Activated CD4-positive, alpha-beta memory T cell treated with anti-CD3 and anti-CD28 coated beads for 36 hours (primary cell): Measurements from ENCODE around the gene STON2. TPM values are rescaled to one million over a fixed set of nuclear protein-coding genes. Genes with fewer than 3 reads are reported as not detected.
"Not testable (repeated sequence)": the region's sequence is repeated elsewhere in the genome, so short reads cannot be mapped to it uniquely, and the experiment has no call there.

ENCODE experiments used
- CTCF ChIA-PET: fragments of 350-600 bp; sonication (Branson Sonifier 250); formaldehyde crosslinking; loops from one replicate; lab custom pipeline; 2021; ENCODE audit warnings: antibody characterized with exemption, inconsistent platforms; lab: Charles Lee
- POLR2A ChIA-PET: fragments of 350-600 bp; sonication (Branson Sonifier 250); formaldehyde crosslinking; loops from one replicate; lab custom pipeline; 2021; ENCODE audit warnings: antibody characterized with exemption; lab: Charles Lee
- DNase-seq: peaks from one replicate; pipeline ENCODE4 v3.0.0-alpha.2; 2020
- H3K27ac Mint-ChIP-seq: one replicate; pipeline ENCODE4 v1.8.0; 2021; ENCODE audit warnings: mixed read lengths
- H3K27me3 Mint-ChIP-seq: one replicate; pipeline ENCODE4 v1.8.0; 2021; ENCODE audit warnings: mixed read lengths
- H3K36me3 Mint-ChIP-seq: one replicate; pipeline ENCODE4 v1.8.0; 2021; ENCODE audit warnings: mixed read lengths
- H3K4me1 Mint-ChIP-seq: one replicate; pipeline ENCODE4 v1.8.0; 2021; ENCODE audit warnings: low read depth, mixed read lengths
- H3K4me3 Mint-ChIP-seq: one replicate; pipeline ENCODE4 v1.8.0; 2021; ENCODE audit warnings: mild to moderate bottlenecking, mixed read lengths
- H3K9me3 Mint-ChIP-seq: one replicate; pipeline ENCODE4 v1.8.0; 2021; ENCODE audit warnings: mixed read lengths
- intact Hi-C: fragments of 100-400 bp; cut with micrococcal nuclease; formaldehyde crosslinking; loops from one replicate; pipeline ENCODE4 v1.15.1; 2023
- total RNA-seq, 2 experiments: library from RNA; stranded (reverse); gene quantifications; one replicate each; pipeline ENCODE4 v1.2.3, GENCODE V29; 2021

The STON2 gene
- total RNA-seq, 2 experiments from 2014 or later = 0.12 to 0.34 TPM

GRCh38 chr14:81243499-81243898, 156.6 kb downstream of the STON2 start:
- DNase-seq = no peak
- no peak overlapping the region for H3K4me3 Mint-ChIP-seq
- intact Hi-C loops = no loop called here
- H3K4me1 Mint-ChIP-seq = no peaks in the 10 kb centered on the region
- peaks cover 4% of the 10 kb centered on the region for H3K27me3 Mint-ChIP-seq
- no peak overlapping the region for H3K27ac Mint-ChIP-seq
- ChIA-PET CTCF (no interaction called here), POLR2A (no interaction called here)
- peaks cover 6% of the 10 kb centered on the region for H3K36me3 Mint-ChIP-seq
- peaks cover 10% of the 10 kb centered on the region for H3K9me3 Mint-ChIP-seq

- POLR2A ChIA-PET, intact Hi-C loops: not testable (repeated sequence)
Observed at GRCh38 chr14:81236849-81237248, 163.3 kb downstream of the STON2 start.

GRCh38 chr14:81236138-81236537, 164.0 kb downstream of the STON2 start:
- Mint-ChIP-seq H3K36me3 (no peaks in the 10 kb centered on the region), H3K27ac (no peak overlapping the region), H3K4me1 (peaks cover 4% of the 10 kb centered on the region), H3K4me3 (no peak overlapping the region), H3K9me3 (no peaks in the 10 kb centered on the region), H3K27me3 (no peaks in the 10 kb centered on the region)
- intact Hi-C loops = no loop called here
- CTCF ChIA-PET = no interaction called here
- no peak for DNase-seq
- POLR2A ChIA-PET = no interaction called here

More at GRCh38 chr14:81236849-81237248, 163.3 kb downstream of the STON2 start:
- CTCF ChIA-PET, H3K9me3 Mint-ChIP-seq, DNase-seq, H3K4me1 Mint-ChIP-seq, H3K27ac Mint-ChIP-seq, H3K36me3 Mint-ChIP-seq, H3K4me3 Mint-ChIP-seq, H3K27me3 Mint-ChIP-seq: not testable (repeated sequence)

- intact Hi-C loops = no loop called here
- Mint-ChIP-seq H3K27me3 (no peaks in the 10 kb centered on the region), H3K36me3 (no peaks in the 10 kb centered on the region), H3K4me1 (peaks cover 4% of the 10 kb centered on the region), H3K27ac (no peak overlapping the region), H3K9me3 (no peaks in the 10 kb centered on the region), H3K4me3 (no peak overlapping the region)
- no peak for DNase-seq
- POLR2A ChIA-PET = no interaction called here
- CTCF ChIA-PET = interaction anchor here (0.9 kb wide), 1 partner anchor 229 kb away, joined by 3 read pairs; no protein-coding TSS in a partner anchor
Observed at GRCh38 chr14:81235096-81235495, 165.0 kb downstream of the STON2 start.

GRCh38 chr14:81234278-81234677, 165.8 kb downstream of the STON2 start:
- ChIA-PET POLR2A (no interaction called here), CTCF (interaction anchor here (0.9 kb wide), 1 partner anchor 230 kb away, joined by 3 read pairs; no protein-coding TSS in a partner anchor)
- Mint-ChIP-seq H3K27ac (no peak overlapping the region), H3K27me3 (no peaks in the 10 kb centered on the region), H3K9me3 (no peaks in the 10 kb centered on the region), H3K4me1 (peaks cover 4% of the 10 kb centered on the region), H3K36me3 (no peaks in the 10 kb centered on the region), H3K4me3 (no peak overlapping the region)
- no peak for DNase-seq
- intact Hi-C loops = no loop called here

GRCh38 chr14:81233615-81234014, 166.5 kb downstream of the STON2 start:
- ChIA-PET POLR2A (no interaction called here), CTCF (no interaction called here)
- intact Hi-C loops = no loop called here
- no peaks in the 10 kb centered on the region for H3K36me3 Mint-ChIP-seq
- no peaks in the 10 kb centered on the region for H3K9me3 Mint-ChIP-seq
- peaks cover 4% of the 10 kb centered on the region for H3K4me1 Mint-ChIP-seq
- DNase-seq = no peak
- no peak overlapping the region for H3K4me3 Mint-ChIP-seq
- H3K27ac Mint-ChIP-seq = no peak overlapping the region
- H3K27me3 Mint-ChIP-seq = no peaks in the 10 kb centered on the region

- CTCF ChIA-PET = no interaction called here
- Mint-ChIP-seq H3K27ac (no peak overlapping the region), H3K4me3 (no peak overlapping the region), H3K27me3 (no peaks in the 10 kb centered on the region), H3K4me1 (peaks cover 4% of the 10 kb centered on the region), H3K36me3 (no peaks in the 10 kb centered on the region), H3K9me3 (no peaks in the 10 kb centered on the region)
- POLR2A ChIA-PET = no interaction called here
- DNase-seq = no peak
- intact Hi-C loops = no loop called here
Observed at GRCh38 chr14:81231540-81231939, 168.6 kb downstream of the STON2 start.

- intact Hi-C loops = no loop called here
- Mint-ChIP-seq H3K4me3 (no peak overlapping the region), H3K36me3 (peaks cover 7% of the 10 kb centered on the region), H3K27ac (no peak overlapping the region), H3K27me3 (peaks cover 2% of the 10 kb centered on the region), H3K4me1 (peaks cover 10% of the 10 kb centered on the region), H3K9me3 (no peaks in the 10 kb centered on the region)
- no peak for DNase-seq
- ChIA-PET POLR2A (no interaction called here), CTCF (no interaction called here)
Observed at GRCh38 chr14:81224222-81224621, 175.9 kb downstream of the STON2 start.

- DNase-seq = not testable (repeated sequence)
Observed at GRCh38 chr14:81223788-81224187, 176.3 kb downstream of the STON2 start.

GRCh38 chr14:81222691-81223090, 177.4 kb downstream of the STON2 start:
- intact Hi-C loops = no loop called here
- Mint-ChIP-seq H3K4me3 (no peak overlapping the region), H3K36me3 (peaks cover 8% of the 10 kb centered on the region), H3K4me1 (peaks cover 20% of the 10 kb centered on the region), H3K27me3 (peaks cover 2% of the 10 kb centered on the region), H3K9me3 (no peaks in the 10 kb centered on the region), H3K27ac (no peak overlapping the region)
- ChIA-PET POLR2A (interaction anchor here (1.2 kb wide), 1 partner anchor 10 kb away, joined by 3 read pairs; no protein-coding TSS in a partner anchor), CTCF (no interaction called here)
- no peak for DNase-seq

More at GRCh38 chr14:81223788-81224187, 176.3 kb downstream of the STON2 start:
- H3K9me3 Mint-ChIP-seq, H3K4me3 Mint-ChIP-seq, H3K27ac Mint-ChIP-seq, H3K27me3 Mint-ChIP-seq, CTCF ChIA-PET, intact Hi-C loops, POLR2A ChIA-PET, H3K36me3 Mint-ChIP-seq: not testable (repeated sequence)
- H3K4me1 Mint-ChIP-seq = peaks cover 13% of the 10 kb centered on the region

- ChIA-PET POLR2A (no interaction called here), CTCF (interaction anchor here (1.8 kb wide), 1 partner anchor 232 kb away, joined by 4 read pairs; no protein-coding TSS in a partner anchor)
- peaks cover 25% of the 10 kb centered on the region for H3K4me1 Mint-ChIP-seq
- H3K27ac Mint-ChIP-seq = peak overlapping the region; percentile 97
- peaks cover 2% of the 10 kb centered on the region for H3K27me3 Mint-ChIP-seq
- intact Hi-C loops = no loop called here
- peak overlapping the region; percentile 87 for H3K4me3 Mint-ChIP-seq
- H3K36me3 Mint-ChIP-seq = peaks cover 8% of the 10 kb centered on the region
- DNase-seq = no peak
- no peaks in the 10 kb centered on the region for H3K9me3 Mint-ChIP-seq
Observed at GRCh38 chr14:81222126-81222525, 178.0 kb downstream of the STON2 start.

- Mint-ChIP-seq H3K36me3 (peaks cover 8% of the 10 kb centered on the region), H3K4me1 (peaks cover 30% of the 10 kb centered on the region), H3K27me3 (peaks cover 2% of the 10 kb centered on the region), H3K27ac (peak overlapping the region; percentile 97), H3K9me3 (no peaks in the 10 kb centered on the region), H3K4me3 (peak overlapping the region; percentile 87)
- DNase-seq = no peak
- POLR2A ChIA-PET = interaction anchor here (0.6 to 1.4 kb wide), 7 partner anchors 36 to 290 kb away, joined by 3 to 7 read pairs (median 4); partner anchors contain the start of gene CEP128
- intact Hi-C loops = loop anchor here (1.0 to 2.0 kb wide), 6 partner anchors 51 to 634 kb away; partner anchors contain the start of gene CEP128
- CTCF ChIA-PET = interaction anchor here (0.7 to 1.8 kb wide), 3 partner anchors 51 to 233 kb away, joined by 3 to 5 read pairs (median 4); no protein-coding TSS in a partner anchor
Observed at GRCh38 chr14:81221579-81222102, 178.5 kb downstream of the STON2 start.
